Stimulated activated memory B cell treated with anti-CD40 and anti-IgM and Interleukin-4, amounts not matched to agents 10 μg/mL and 1 μg/mL and 100 μg/mL, for 72 hours (primary cell): ENCODE results near the gene PFKL.

Experiments used
- ATAC-seq: fragments of 150-1000 bp; cut with Tn5 transposase; 2 replicates; pipeline ENCODE4 v1.10.0; 2021
- H3K27ac Mint-ChIP-seq: one replicate; pipeline ENCODE4 v1.8.0; 2022; ENCODE audit warnings: mild to moderate bottlenecking, mixed read lengths
- H3K27me3 Mint-ChIP-seq: one replicate; pipeline ENCODE4 v1.8.0; 2022; ENCODE audit warnings: mixed read lengths
- H3K36me3 Mint-ChIP-seq: one replicate; pipeline ENCODE4 v1.8.0; 2022; ENCODE audit warnings: mixed read lengths
- H3K4me1 Mint-ChIP-seq: one replicate; pipeline ENCODE4 v1.8.0; 2022; ENCODE audit warnings: mixed read lengths
- H3K4me3 Mint-ChIP-seq: one replicate; pipeline ENCODE4 v1.8.0; 2022; ENCODE audit warnings: mild to moderate bottlenecking, moderate library complexity, mixed read lengths
- H3K9me3 Mint-ChIP-seq: one replicate; pipeline ENCODE4 v1.8.0; 2022; ENCODE audit warnings: mixed read lengths

PFKL gene

DNA sequence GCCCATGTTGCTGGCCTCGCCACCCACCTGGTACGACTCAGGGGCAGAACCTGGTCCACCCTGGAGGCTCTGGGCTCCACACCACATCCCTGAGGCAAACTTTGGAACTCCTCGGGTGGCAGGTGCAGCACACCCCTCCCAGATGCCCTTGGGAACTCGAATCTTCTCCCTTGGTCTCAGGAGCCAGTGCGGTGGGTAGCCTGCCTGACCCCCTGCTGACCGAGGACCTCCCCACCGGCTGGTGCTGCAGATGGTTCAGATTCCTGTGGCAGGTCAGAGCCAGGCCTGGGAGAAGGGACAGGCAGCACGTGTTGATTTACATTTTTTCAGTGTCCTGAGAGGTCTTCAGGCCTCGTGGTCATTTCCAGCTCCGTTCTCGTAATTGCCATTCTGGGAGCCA, 45.6 kb downstream of the PFKL start:
- Mint-ChIP-seq H3K36me3 (no peaks in the 10 kb centered on the region), H3K27me3 (peaks cover 42% of the 10 kb centered on the region), H3K4me3 (no peak overlapping the region), H3K27ac (no peak overlapping the region), H3K9me3 (no peaks in the 10 kb centered on the region), H3K4me1 (peaks cover 4% of the 10 kb centered on the region)
- ATAC-seq: no peak

DNA sequence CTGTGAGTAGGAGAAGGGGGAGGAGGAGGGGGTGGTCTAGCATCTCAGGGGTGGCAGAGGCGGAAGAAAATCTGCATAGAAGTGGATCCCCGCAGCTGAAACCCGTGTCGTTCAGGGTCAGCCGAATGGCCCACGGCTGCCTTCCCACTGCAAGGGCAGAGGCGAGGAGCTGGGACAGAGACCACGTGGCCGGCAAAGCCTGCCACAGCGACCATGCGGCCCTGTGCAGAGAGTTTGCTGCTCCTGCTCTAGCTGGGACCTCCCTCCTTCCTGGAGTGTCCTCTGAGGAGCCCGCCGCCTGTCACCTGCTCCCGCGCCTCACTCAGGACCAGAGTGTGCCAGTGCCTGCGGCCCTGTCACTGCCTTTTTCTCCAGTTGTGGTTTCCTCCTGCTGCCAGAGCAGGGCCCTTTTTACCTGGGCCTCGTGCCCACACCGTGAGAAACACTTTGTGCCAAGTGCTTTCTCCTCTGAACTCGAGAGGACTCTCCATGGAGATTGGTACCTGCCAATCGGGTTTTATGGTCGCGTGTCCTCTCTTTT, 48.1 kb downstream of the PFKL start:
- Mint-ChIP-seq H3K27me3 (peaks cover 42% of the 10 kb centered on the region), H3K27ac (no peak overlapping the region), H3K4me3 (no peak overlapping the region), H3K36me3 (no peaks in the 10 kb centered on the region), H3K4me1 (peaks cover 8% of the 10 kb centered on the region), H3K9me3 (no peaks in the 10 kb centered on the region)
- ATAC-seq: no peak

DNA sequence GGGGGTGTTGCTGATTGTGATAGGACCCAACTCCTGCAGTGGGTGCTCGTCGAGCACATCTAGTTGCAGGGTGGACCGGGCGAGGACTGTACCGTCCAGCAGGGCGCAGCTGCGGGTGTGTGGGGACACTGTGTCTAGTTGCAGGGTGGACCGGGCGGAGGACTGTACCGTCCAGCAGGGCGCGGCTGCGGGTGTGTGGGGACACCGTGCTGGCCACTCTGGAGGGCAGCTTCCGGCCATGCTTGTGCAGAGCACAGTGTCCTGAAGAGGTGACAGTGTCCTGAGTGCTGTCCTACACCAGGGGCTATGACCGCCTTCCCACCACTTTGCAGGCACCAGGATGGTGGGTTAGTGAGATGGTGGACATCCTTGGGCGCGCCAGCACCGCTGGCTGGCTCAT, 49.0 kb downstream of the PFKL start:
- Mint-ChIP-seq H3K27me3 (peaks cover 42% of the 10 kb centered on the region), H3K4me3 (no peak overlapping the region), H3K27ac (no peak overlapping the region), H3K36me3 (no peaks in the 10 kb centered on the region), H3K4me1 (peaks cover 16% of the 10 kb centered on the region), H3K9me3 (no peaks in the 10 kb centered on the region)
- no peak for ATAC-seq

DNA sequence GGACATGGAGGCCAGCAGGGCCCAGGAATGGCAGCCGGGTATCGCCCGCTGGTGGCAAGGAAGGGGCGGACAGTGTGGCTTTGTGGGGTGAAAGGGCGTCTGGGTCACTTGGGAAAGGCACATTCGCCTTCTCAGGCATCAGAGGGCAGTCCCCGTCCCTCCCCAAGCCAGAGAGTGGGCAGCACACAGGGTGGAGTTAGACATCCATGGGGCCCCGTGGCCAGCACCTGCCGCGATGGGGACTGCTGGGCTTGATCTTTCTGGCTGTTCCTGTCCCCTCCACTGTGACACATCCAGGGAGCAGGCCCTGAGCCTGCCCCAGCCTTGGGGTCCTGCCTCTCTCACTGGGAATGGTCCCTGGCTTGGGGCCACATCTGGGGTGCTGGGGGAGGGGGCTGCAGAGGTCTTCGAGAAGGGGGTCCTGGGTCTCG, 49.6 kb downstream of the PFKL start:
- ATAC-seq: no peak
- Mint-ChIP-seq H3K27ac (no peak overlapping the region), H3K9me3 (no peaks in the 10 kb centered on the region), H3K27me3 (peaks cover 42% of the 10 kb centered on the region), H3K36me3 (no peaks in the 10 kb centered on the region), H3K4me3 (no peak overlapping the region), H3K4me1 (peaks cover 22% of the 10 kb centered on the region)

DNA sequence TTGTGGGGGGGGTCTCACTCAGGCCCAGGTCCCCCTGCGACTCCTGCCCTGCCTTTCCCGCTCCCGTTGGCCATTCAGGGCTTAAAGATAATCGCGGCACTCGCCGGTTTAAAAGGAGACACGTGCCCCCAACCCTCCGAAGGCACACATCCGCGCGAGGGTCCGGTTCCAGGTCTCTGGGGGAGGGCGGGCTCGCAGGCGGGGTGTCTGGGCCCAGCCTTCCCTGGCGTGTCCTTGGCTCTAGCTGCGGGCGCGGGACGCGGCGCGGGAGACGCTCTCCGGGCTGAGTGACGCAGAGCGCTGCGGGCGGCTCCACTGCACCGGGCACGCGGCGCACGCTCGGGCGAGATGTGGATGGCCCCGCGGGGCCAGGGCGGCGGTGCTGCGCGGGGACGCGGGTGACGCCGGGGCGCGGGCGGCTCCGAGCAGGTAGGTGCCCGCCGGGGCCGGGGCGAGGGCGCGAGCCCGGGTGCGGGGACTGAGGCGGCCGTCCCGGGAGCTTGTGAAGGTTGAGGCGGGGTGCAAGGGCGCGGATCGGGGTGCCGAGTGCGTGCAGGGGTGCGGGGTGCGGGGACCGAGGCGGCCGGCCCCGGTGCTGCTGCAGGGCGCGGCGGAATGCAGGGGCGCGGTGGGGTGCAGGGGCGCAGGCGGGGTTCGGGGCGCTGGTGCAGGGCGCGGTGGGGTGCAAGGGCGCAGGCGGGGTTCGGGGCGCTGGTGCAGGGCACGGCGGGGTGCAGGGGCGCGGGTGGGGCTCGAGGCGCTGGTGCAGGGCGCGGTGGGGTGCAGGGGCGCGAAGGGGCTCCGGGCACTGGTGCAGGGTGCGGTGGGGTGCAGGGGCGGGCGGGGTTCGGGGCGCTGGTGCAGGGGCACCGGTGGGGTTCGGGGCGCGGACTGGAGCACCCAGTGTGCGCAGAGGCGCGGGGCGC, 50.3 kb downstream of the PFKL start:
- peak; percentile 64 for ATAC-seq
- Mint-ChIP-seq H3K4me1 (peaks cover 29% of the 10 kb centered on the region), H3K4me3 (no peak overlapping the region), H3K27me3 (peaks cover 35% of the 10 kb centered on the region), H3K36me3 (no peaks in the 10 kb centered on the region), H3K9me3 (no peaks in the 10 kb centered on the region), H3K27ac (no peak overlapping the region)

DNA sequence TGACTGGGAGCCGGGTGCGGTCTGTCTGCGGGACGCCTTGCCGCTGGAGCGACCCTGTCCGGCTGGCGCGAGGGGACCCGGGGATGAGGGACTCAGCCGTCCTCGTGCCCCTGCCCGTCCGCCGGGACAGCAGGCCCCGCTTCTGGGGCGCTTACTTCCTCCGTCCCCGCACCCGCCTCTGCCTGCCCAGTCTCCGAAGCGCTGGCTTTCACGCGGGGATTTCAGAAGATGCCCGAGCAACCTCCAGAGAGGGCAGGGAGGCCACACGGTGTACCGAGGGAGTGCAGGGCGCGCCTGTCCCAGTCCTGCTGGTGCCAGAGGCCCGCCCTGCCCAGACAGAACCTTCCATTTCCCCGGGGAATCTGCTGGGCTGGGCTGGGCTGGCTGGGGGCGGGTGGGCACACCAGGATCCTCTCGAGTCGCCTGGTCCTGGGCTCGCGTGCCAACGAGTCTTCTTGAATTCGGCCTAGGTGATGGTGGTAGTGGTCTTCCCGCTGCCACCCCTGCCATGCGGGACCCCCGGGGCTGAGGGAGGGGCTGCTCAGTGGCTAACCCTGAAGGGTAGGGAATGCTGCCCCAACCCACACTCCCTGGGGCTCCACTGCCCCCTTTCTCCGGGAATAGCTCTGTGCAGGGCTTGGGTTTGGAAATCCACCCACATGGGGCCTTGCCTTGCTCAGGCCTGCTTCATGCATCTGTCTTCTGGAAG, 51.1 kb downstream of the PFKL start:
- Mint-ChIP-seq H3K4me1 (peaks cover 36% of the 10 kb centered on the region), H3K27me3 (peaks cover 28% of the 10 kb centered on the region), H3K9me3 (no peaks in the 10 kb centered on the region), H3K36me3 (no peaks in the 10 kb centered on the region), H3K27ac (no peak overlapping the region), H3K4me3 (no peak overlapping the region)
- no peak for ATAC-seq

DNA sequence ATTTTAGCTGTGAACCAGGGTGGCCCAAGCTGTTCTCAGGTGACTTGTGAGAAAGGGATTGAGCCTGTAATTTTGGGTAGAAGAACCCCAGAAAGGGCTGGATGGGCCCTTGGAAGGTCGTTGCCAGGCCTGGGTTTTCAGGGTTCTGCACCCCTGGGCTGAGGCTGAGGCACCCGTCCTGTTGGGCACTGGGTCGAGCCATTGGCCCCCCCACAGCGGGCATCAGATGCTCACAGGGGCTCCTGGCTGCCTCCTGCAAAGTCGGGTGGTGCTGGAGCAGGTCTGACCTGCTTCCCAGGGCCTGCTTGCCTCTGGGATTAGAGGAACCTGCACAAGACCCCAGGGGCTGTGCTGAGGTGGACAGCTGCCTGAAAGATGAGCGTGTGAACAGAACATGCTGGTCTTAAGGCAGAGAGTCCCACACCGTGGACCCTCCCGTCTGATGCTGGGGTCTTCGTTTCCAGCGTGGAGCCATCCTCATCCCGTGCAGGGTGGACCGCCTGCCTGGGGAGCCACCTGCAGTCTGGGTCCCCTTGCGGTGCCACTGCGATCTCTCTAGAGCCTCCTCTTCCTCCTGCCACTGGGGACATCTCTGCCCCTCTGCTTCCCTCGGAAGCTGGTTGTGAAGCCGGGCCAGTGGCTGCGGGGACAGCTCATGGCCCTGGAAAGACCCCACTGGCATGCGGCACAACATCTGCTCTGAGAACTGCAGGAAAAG, 51.8 kb downstream of the PFKL start:
- H3K36me3 Mint-ChIP-seq: no peaks in the 10 kb centered on the region
- H3K4me1 Mint-ChIP-seq: peaks cover 44% of the 10 kb centered on the region
- H3K27ac Mint-ChIP-seq: no peak overlapping the region
- ATAC-seq: no peak
- peaks cover 20% of the 10 kb centered on the region for H3K27me3 Mint-ChIP-seq
- no peak overlapping the region for H3K4me3 Mint-ChIP-seq
- no peaks in the 10 kb centered on the region for H3K9me3 Mint-ChIP-seq

DNA sequence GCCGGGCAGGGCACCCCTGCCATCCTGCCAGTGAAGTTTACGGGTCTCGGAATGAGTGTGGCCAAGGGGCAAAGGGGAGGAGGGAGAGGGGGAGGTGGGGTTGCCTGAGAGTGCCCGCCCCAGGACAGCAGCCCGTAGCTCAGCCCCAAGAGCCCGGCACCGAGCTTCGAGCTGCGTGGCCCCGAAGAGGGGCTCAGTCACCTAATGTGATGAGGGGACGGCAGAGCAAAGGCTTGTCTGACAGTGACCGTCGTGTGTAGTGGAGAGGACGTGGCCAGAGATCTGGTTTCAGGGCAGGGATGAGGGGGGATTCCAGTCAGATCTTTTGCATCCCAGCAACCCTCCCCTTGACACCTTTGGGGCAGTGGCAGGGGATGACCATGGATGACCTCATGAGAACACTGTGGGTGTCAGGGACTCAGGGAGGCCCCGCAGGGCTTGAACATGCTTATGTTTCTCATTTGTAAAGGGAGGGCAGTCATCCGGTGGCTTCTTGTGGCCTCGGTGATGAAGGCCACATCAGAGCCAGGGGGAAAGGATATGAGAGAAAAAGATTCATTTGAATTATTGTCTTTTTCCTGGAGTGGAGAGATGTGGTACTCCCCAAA, 52.5 kb downstream of the PFKL start:
- Mint-ChIP-seq H3K36me3 (no peaks in the 10 kb centered on the region), H3K27me3 (peaks cover 19% of the 10 kb centered on the region), H3K4me3 (peak overlapping the region; percentile 64), H3K9me3 (no peaks in the 10 kb centered on the region), H3K4me1 (peaks cover 45% of the 10 kb centered on the region), H3K27ac (peak overlapping the region; percentile 76)
- ATAC-seq: no peak

DNA sequence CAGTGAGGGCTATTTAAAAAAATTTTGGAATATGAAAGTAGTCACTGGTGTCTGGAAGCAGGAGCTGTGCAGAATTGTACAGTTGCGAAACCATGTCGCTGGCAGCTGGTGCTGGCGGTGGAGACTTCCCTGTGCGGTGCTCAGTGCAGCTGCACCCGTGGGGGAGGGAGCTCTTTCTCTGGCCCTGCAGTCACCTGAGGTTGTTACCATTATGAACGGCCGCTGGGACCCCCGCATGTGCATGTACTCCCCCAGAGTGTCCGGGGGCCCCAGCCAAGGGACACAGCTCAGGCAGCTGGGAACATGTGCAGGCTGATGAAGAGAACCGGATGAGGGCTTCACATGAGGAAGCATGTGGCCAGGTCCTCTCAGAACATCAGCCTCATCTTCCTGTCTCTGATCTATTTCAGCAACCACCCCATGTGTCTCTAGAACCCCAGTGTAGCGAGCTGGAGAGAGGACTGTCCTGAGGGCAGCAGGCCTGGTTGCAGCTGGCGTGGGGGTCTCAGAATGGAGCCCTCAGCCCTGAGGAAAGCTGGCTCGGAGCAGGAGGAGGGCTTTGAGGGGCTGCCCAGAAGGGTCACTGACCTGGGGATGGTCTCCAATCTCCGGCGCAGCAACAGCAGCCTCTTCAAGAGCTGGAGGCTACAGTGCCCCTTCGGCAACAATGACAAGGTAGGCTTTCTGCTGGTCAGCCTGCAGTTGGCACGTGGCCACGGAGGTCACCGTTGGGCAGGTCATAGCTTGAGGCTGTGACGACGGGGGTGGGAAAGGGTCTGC, 53.5 kb downstream of the PFKL start, which contains the start of gene TRPM2:
Gene TRPM2, plus strand, starts transcription at position 431 of the 780 bp plus-strand sequence. Its CDS starts 80 bp downstream, at position 511.
- peaks cover 4% of the 10 kb centered on the region for H3K36me3 Mint-ChIP-seq

DNA sequence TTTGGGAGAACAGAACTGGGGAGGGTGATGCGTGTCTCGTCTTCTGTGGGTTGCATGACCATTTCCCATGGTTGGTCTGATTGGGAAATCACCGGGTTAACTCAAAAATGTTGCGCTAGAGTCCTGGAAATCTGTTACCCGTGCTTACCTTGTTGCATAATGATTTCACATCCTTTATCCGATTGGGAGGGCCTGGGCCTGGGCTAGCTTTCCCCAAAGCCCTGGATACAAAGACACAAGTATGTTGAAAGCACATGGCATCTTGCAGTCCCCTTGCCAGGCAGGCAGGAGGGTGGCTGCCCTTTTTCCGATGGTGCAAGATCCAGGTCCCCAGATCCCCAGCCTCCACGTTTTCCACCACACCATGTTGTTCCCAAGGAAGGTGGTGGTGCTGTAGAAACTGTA, 54.1 kb downstream of the PFKL start:
- peak overlapping the region; percentile 76 for H3K27ac Mint-ChIP-seq

More for the DNA sequence above, 53.5 kb downstream of the PFKL start, which contains the start of gene TRPM2:
- Mint-ChIP-seq H3K27ac (peak within 1 kb of the TSS; percentile 76), H3K9me3 (no peaks in the 10 kb centered on the region), H3K4me3 (peak within 1 kb of the TSS; percentile 64), H3K4me1 (peaks cover 45% of the 10 kb centered on the region), H3K27me3 (peaks cover 16% of the 10 kb centered on the region)
- ATAC-seq: peak; percentile 48

DNA sequence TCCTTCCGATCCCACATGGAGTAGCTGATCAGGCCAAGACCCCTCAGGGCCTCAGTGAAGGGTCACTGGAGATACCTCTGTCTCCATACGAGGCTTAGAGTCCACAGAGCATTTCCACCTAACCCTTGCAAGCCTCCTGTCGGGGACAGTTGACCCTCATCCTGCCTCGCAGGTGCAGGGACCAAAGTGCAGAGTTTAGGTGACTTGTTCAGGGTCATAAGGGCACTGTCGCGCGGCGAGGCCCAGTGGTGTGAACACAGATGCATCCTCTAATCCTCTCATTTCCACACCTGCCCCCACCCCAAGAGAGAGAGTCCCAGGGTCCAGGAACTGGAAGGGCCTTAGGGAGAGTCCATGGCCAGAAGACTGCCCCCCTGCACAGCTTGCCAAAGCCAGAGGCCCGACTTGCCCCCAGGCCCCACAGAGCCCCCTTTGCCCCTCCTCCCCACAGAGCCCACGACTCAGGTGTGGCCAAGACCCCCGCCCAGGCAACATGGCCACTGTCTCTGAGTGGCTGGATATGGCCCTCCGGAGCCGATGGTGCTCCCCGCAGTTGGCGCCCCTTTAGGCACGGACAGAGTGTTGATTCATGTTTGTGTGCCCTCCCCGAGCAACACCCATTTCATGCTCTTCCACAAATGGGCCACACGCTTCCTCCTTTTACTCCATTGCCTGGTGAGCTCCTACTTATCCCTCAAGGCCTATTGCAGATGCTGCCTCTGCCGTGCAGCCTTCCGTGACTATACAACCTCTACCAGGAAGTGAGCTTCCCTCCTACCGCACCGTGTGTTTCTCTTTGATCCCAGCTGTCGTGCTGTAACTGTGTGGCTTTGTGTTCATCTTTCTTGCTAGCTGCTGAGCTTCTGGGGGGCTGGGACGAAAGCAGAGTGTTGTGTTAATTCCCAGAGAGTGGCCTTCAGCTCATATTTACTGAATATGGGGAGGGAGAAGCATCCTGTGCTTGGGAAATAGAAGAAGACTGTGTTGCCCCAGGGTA, 55.2 kb downstream of the PFKL start:
- no peaks in the 10 kb centered on the region for H3K9me3 Mint-ChIP-seq
- H3K36me3 Mint-ChIP-seq: peaks cover 7% of the 10 kb centered on the region
- no peak for ATAC-seq
- H3K27ac Mint-ChIP-seq: peak overlapping the region; percentile 76
- peak overlapping the region; percentile 22 for H3K4me3 Mint-ChIP-seq
- H3K4me1 Mint-ChIP-seq: peaks cover 49% of the 10 kb centered on the region
- H3K27me3 Mint-ChIP-seq: no peaks in the 10 kb centered on the region

More for the DNA sequence above, 54.1 kb downstream of the PFKL start:
- Mint-ChIP-seq H3K9me3 (no peaks in the 10 kb centered on the region), H3K4me1 (peaks cover 45% of the 10 kb centered on the region), H3K4me3 (peak overlapping the region; percentile 64), H3K36me3 (peaks cover 7% of the 10 kb centered on the region), H3K27me3 (peaks cover 10% of the 10 kb centered on the region)
- ATAC-seq: no peak

DNA sequence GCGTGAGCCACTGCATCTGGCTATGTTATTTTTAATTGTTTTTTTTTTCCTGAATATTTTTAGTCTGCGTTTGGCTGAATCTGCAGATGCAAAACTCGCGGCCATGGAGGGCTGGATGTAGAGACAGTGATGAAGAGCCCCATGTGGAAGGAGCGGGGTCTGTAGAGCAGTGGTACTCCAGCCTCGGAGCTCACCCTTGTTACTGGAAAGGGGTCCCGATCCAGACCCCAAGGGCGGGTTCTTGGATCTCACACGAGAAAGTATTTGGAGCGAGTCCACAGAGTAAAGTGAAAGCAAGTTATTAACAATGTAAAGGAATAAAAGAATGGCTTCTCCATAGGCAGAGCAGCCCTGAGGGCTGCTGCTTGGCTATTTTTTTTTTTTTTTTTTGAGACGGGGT, 56.3 kb downstream of the PFKL start:
- Mint-ChIP-seq H3K9me3 (no peaks in the 10 kb centered on the region), H3K27ac (no peak overlapping the region), H3K27me3 (no peaks in the 10 kb centered on the region), H3K4me3 (no peak overlapping the region), H3K36me3 (peaks cover 7% of the 10 kb centered on the region), H3K4me1 (peaks cover 52% of the 10 kb centered on the region)
- no peak for ATAC-seq

DNA sequence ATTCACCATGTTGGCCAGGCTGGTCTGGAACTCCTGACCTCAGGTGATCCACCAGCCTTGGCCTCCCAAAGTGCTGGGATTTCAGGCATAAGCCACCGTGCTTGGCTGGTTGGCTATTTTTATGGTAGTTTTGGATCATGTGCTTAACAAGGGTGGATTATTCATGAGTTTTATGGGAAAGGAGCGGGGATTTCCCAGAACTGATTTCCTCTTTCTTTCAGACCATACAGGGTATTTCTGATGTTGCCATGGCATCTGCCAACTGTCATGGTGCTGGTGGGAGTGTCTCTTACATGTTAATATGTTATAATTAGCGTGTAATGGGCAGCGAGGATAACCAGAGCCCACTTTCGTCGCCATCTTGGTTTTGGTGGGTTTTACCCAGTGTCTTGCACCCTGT, 56.8 kb downstream of the PFKL start:
- Mint-ChIP-seq H3K4me3 (no peak overlapping the region), H3K9me3 (no peaks in the 10 kb centered on the region), H3K27ac (no peak overlapping the region), H3K4me1 (peaks cover 52% of the 10 kb centered on the region), H3K36me3 (peaks cover 7% of the 10 kb centered on the region), H3K27me3 (no peaks in the 10 kb centered on the region)
- no peak for ATAC-seq
